Measurements from ENCODE around the gene SLC12A8. TPM values are rescaled to one million over a fixed set of nuclear protein-coding genes. Genes with fewer than 3 reads are reported as not detected.

Gene SLC12A8
- total RNA-seq, 2 experiments from 2014 or later: 3.9 to 5.6 TPM

DNA sequence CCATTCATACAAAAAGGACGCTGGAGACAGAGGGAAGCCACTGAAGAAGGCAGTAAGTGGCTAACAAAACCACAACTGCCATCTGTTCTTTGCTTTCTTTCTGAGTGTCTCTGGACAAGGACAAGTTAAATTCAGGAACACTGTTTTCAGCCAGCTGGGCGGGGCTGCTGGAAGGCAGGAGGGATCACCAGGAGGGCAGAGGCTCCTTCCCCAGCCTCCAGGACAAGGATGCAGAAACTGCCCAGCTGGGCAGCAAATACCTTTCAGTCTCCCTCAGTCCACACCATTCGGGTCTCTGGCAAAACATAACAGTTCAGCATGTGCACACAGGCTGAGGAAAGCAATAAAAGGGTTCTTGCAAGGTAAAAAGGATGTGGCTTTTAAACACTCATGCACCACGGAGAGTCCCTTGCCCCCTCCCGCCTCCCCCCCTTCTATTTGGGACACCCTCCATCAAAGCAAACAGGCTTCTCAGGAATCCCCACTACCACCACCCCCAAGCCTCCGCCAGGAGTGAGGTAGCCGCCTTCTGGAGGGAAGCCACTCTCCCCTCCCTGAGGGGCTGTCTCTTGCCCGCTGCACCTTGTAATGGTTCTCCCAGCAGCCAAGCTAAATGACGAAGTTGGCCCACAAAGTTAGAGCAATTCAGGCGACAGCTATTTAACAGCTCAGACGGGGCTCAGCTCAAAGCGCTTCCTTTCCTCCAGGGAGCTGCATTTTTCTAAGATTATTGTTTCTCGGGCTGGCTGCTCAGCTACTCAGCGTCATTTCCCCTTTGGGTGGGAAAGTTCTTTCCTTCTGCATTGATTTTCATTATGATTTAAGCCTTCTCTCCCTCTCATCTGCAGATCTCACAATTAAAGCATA is 160.6 kb downstream of the SLC12A8 start:
- CTCF ChIA-PET: interaction anchor here (0.7 to 1.6 kb wide), 5 partner anchors 8 to 98 kb away, joined by 3 to 5 read pairs (median 3); no protein-coding TSS in a partner anchor
- POLR2A ChIA-PET: no interaction called here

DNA sequence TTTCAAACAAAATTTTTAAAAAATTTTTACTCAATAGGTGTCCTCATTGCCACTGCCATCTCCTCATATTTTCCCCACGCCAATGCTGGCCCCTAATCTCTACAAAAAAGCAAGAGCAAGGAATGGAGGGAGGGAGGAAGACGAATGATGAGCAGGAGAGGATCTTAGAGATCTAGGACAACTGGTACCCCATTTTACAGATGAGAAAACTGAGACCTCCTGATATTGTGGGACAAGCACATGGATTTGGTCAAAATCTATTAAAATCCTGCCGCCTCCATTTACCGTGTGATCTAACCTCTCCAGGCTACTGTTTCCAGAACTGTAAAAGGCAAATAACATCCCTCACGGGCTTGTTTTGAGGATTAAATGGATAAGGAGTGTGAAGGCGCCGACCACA is 161.3 kb downstream of the SLC12A8 start:
- POLR2A ChIA-PET: no interaction called here
- CTCF ChIA-PET: interaction anchor here (1.4 kb wide), 1 partner anchor 12 kb away, joined by 3 read pairs; no protein-coding TSS in a partner anchor

DNA sequence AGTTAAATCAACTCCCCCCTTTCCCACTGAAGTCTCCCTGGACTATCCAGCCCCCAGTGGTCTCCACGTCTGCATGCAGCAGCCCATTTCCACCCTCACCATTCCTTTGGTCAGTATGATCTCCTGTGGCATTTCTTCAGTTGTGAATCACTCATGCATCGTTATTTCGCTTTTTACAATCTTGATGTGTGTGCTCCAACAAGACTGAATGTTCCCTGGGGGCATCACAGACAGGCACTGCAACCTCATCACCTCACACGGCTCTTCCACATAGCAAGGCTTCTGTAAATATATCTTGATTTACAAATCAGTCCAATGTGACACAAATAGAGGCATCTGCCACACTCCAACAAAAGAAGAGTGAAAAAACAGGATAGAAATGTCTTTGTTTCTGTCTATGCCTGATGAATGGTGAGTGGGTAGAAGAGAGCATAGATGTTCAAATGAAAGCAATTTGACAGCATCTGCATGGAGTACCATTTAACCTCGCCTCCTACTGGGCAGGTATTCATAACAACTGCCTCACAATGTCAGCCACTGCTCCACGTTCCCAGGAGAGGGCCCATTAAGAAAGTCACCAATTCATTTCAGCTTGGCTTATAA is 162.0 kb downstream of the SLC12A8 start:
- POLR2A ChIA-PET: no interaction called here

DNA sequence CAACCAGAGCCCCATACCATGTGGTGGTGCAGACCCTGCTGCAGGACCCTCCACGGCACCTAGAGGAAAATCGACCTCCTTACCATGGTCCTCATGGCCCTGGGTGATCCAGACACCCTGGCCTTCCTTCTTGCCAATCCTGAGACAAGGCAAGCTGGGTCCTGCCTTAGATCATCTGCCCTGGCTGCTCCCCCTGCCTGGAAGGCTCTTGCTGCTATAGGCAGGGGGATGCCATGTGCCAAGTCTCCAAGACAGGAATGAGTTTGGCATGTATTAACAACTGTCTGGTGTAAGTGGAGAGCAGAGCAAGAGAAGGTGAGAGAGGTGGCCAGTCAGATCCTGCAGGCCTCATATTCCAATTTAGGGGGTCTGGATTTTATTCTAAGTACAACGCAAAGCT is 164.3 kb downstream of the SLC12A8 start:
- ChIA-PET POLR2A (no interaction called here), CTCF (no interaction called here)

More for the DNA sequence above, 162.0 kb downstream of the SLC12A8 start:
- CTCF ChIA-PET: interaction anchor here (1.4 kb wide), 1 partner anchor 11 kb away, joined by 3 read pairs; no protein-coding TSS in a partner anchor

DNA sequence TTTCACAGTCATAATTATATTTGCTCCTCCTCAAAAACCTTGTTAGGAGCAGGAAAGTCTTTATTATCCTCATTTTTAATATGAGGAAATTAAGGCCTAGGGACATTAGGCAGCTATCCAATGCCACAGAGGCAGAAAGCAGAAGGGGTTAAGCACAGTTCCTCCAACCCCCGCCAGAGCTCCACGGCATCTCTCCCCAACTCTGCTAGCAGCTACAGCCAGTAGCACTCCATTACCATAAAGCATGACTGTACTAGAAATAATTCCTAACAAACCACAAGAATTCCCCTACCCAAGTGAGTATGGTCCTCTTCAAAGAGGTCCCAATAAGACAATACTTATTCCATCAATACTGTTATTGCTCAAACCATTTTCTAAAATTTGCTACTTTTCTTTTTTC is 166.6 kb downstream of the SLC12A8 start:
- ChIA-PET POLR2A (interaction anchor here (1.1 kb wide), 1 partner anchor 10 kb away, joined by 3 read pairs; the partner anchor contains the start of gene HEG1), CTCF (no interaction called here)

DNA sequence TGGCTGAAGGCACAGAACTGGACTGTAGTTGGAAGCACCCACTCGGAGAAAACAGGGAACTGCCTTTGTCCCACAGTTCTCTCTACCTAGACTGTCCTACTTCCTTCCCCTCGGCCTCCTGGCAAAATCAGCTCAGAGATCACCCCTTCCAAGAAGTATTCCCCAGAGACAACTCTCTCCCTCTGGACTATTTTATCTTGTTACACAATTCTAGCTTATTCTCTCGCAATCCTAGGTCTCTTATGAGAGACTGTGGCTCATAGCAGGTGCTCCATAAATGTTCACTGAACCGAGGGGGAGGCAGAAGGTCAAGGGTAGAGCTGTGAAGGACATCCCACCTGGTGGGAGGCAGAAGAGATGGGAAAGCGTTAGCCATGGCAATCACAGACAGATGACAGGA is 167.4 kb downstream of the SLC12A8 start:
- ChIA-PET CTCF (no interaction called here), POLR2A (no interaction called here)

DNA sequence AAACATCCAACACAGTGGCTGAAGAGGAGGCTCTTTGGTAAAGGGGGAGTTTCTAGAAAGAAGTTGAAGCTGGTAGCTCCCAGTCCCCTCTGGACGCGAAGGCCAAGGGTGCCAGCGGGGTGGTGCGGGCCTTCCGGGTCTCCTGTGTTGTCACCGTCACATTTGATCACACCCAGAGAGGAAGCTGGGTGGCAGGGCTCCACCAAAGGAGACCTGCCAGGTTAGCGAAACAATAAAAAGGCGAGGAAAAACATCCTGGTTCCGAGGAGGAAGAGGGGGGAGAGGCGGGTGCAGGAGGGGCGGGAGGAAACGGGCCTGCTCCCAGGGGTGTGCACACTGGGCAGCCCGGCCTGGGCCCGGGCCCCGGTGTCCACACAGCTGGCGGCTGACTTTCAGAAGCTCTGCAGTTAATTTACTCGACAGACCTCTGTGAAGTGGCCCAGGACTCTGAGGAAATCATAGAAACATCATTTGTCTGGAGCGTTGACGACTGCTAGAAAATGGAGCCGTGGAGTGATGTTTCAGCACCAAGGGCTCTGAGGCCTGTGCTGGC is 168.9 kb downstream of the SLC12A8 start:
- CTCF ChIA-PET: interaction anchor here (1.0 kb wide), 1 partner anchor 9 kb away, joined by 3 read pairs; no protein-coding TSS in a partner anchor
- POLR2A ChIA-PET: no interaction called here

DNA sequence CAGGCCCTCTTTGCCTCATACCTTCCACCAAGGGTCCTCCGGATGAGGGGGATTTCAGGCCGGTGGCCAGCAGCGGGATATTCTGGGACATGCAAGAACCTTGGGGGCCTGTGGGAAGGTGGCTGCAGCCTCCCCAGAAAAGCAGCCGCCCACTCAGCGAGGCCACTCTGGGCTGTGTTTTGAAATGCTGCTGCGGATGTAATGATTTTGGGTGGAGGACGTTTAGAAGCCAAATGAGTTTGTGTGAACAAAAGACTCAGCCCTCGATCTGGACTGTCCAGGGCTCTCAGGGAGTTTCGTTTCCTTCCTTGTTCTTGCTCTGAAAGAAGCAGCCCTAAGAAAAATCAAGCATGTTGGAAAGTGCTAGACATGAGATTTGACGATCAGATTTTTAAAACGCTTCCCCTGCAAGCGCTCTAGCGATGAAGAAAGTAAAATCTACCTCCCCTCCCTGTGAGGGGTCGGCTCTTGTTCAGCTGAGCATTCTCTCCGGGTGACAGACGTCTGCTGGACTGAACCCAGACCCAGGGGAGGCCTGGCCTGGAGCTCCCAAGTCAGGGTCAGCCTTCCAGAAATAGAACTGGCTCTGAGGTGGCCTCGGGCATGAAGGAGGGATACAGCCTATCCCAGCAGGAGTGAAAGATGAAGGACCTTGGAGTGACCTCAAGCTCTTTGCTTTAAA is 169.7 kb downstream of the SLC12A8 start:
- CTCF ChIA-PET: interaction anchor here (1.6 kb wide), 1 partner anchor 15 kb away, joined by 3 read pairs; no protein-coding TSS in a partner anchor

DNA sequence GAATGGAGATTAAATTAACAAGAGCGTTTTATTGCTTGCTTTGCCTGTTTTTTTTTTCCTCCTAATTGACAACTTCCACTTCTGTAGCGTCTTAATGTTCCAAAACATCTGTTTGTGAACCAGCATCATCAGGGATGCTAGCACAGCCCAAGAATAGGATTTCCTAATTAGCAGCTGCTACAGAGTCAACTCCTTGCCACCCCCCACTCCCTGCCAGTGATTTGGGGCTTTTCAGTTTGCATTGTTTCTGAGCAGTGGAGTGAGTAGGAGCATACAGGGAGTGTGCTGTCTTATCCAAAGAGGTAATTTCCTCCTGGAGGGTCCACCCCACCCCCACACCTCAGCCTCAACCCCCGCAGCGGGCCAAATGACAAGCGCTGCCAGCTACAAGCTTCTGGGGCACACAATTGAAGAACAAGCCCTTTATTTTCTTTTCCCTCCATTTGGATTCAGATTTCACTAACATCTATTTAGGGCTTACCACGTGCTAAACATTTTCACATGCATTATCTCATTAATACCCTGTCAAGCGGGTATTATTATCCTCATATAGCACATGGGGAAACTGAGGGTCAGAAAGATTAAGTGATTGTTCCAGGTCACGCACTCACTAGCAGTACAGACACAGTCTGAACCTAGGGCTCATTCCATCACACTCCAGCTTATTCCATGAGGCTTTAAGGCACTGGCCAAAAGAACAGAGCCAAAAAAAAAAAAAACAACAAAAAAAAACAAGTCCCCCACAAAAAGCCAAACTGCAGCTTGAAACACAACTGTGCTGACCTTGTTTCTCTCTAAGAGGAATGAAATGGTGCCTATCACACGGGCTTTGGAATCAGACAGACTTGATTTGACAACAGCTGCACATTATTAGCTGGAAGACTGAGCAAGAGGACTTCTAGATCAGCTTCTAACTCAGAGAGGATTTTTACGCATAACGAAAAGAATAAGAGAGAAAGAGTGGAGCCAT is 173.1 kb downstream of the SLC12A8 start:
- ChIA-PET CTCF (interaction anchor here (1.2 kb wide), 1 partner anchor 12 kb away, joined by 3 read pairs; no protein-coding TSS in a partner anchor), POLR2A (no interaction called here)

More for the DNA sequence above, 169.7 kb downstream of the SLC12A8 start:
- POLR2A ChIA-PET: no interaction called here

DNA sequence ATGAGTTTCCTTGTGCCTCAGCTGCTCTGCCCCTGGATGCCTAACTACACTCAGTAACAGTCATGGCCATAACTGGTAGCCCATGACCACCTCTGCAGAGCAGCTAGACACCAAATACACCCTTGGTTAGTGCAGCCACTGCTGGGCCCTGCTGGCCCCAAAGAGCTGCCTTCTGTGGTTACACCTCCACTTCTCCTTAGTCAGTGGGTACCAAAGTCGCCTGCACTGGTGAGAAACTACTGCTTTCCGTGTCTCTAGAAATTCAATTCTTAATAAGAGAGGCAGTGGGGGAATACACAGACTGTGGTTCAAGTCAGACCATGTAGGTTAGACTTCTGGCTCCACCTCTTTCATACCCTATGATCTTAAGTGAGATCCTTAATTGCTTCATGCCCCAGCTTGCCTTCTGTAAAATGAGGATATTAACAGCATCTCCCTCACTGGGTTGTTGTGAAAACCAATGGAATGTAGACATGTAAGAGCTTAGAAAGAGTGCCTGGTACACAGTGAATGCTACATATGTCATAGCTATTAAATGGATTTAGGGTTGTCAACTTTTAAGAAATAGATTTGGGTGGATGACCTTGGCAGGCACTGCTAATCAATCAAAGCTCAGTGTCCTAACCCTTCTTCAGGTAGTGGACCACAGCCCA is 174.9 kb downstream of the SLC12A8 start:
- ChIA-PET CTCF (no interaction called here), POLR2A (interaction anchor here (0.9 kb wide), 1 partner anchor 16 kb away, joined by 6 read pairs; no protein-coding TSS in a partner anchor)

DNA sequence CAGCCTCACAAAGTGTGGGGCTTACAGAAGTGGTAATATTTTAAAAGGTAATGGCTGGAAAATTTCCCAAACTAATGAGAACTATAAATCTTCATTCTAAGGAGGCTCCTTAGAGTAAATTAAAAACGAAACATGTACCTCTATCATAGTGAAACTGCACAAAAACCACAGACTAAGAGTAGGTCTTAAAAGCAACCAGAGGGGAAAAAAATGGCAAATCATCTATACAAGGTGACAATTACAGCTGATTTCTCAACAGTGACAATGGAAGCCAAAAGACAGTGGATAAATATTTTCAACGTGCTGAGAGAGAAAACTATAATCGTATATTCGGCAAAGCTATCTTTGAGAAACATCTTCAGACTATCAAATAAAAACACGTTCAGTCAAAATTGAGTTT is 177.3 kb downstream of the SLC12A8 start:
- POLR2A ChIA-PET: no interaction called here
- CTCF ChIA-PET: interaction anchor here (1.4 kb wide), 1 partner anchor 23 kb away, joined by 4 read pairs; no protein-coding TSS in a partner anchor

DNA sequence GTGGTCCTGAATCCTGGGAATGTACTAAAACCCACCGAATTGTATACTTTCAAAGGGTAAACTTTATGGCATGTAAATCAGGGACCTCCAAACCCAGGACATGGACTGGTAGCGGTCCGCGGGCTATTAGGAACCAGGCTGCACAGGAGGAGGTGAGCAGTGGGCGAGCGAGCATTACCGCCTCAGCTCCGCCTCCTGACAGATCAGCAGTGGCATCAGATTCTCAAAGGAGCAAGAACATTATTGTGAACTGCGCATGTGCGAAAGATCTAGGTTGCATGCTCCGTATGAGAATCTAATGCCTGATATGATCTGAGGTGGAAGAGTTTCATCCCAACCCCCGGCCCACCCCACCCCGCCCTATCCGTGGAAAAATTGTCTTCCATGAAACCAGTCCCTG is 178.9 kb downstream of the SLC12A8 start:
- POLR2A ChIA-PET: no interaction called here
- CTCF ChIA-PET: no interaction called here

DNA sequence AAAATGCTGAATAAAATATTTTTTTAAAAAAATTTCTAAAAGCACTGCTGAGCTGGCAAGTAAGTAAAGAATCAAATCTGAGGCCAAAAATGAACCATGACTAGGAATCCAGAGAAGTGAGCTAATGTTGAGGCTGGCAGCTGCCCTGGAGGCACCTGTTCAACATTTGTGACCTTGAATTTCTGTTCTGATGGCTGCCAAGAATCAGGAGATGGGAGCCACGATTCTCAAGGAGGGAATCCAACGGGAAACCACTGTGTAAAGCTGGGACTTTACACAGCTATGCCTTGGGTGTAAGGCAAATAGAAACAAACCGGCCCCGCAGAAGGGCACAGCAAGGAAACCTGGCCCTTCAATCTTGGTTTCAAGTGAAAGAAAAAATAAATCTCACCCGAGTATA is 179.4 kb downstream of the SLC12A8 start:
- POLR2A ChIA-PET: interaction anchor here (0.5 kb wide), 1 partner anchor 32 kb away, joined by 6 read pairs; no protein-coding TSS in a partner anchor

DNA sequence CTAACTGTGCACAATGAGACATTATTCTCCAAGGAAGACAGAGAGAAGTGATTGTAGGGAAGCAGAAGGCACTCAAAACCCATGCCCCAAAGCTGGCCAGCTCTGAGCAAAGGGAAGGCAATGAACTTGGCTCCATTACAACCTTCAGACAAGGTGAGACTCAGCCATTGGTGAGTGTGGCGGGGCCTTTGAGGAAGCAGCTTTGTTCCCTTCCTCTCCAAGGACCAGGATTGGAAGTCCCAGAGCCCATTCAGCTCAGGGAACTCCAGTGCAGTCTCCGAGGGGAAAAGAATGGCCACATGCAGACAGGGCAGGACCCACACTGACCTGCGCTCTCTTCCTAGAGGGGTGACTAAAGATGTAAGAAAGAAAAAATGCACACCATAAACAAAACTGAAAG is 179.9 kb downstream of the SLC12A8 start:
- POLR2A ChIA-PET: interaction anchor here (0.5 kb wide), 1 partner anchor 32 kb away, joined by 6 read pairs; no protein-coding TSS in a partner anchor
- CTCF ChIA-PET: no interaction called here

More for the DNA sequence above, 179.4 kb downstream of the SLC12A8 start:
- CTCF ChIA-PET: no interaction called here

All from activated CD8-positive, alpha-beta memory T cell treated with anti-CD3 and anti-CD28 coated beads for 36 hours (primary cell).